ENCODE data around the gene TMIGD1. TPM values are rescaled to one million over a fixed set of nuclear protein-coding genes. Genes with fewer than 3 reads are reported as not detected.

TMIGD1 gene
- total and polyA plus RNA-seq, 2 of the 13 experiments (the other 11 are each of a cell fraction or from before 2014, with no cell fraction given) = not detected

- TF ChIP-seq SRSF9 (IDR thresholded peaks at IDR 0.05; ENCODE audit: borderline replicate concordance, insufficient read depth, low read depth, low read length, poor library complexity, severe bottlenecking) (no peak), ZNF446 (CRISPR knock-in tag; IDR thresholded peaks at IDR 0.05) (no peak), TP53 (CRISPR knock-in tag; conservative IDR thresholded peaks at IDR 0.05) (no peak), TOE1 (CRISPR knock-in tag; IDR thresholded peaks at IDR 0.05) (no peak), THAP9 (CRISPR knock-in tag; IDR thresholded peaks at IDR 0.05; ENCODE audit: borderline replicate concordance) (no peak), STAG1 (CRISPR knock-in tag; IDR thresholded peaks at IDR 0.05) (peak; percentile 36; the same call in 1 of the 2 replicates), ZNF10 (CRISPR knock-in tag; IDR thresholded peaks at IDR 0.05; ENCODE audit: borderline replicate concordance, low read depth) (no peak), RFX5 (IDR thresholded peaks at IDR 0.05; ENCODE audit: low read depth, low read length) (no peak), IRF2 (CRISPR knock-in tag; IDR thresholded peaks at IDR 0.05) (peak; percentile 82; the same call in 1 of the 2 replicates), HNF1B (CRISPR knock-in tag; IDR thresholded peaks at IDR 0.05) (peak; percentile 92), POLR2G (IDR thresholded peaks at IDR 0.05; ENCODE audit: low read depth, low read length) (peak; percentile 72; the same call in 1 of the 2 replicates), HDAC2 (CRISPR knock-in tag; IDR thresholded peaks at IDR 0.05) (peak; percentile 82), FOXP1 (IDR thresholded peaks at IDR 0.05) (no peak), FOXP1 (CRISPR knock-in tag; IDR thresholded peaks at IDR 0.05) (0 out of 2 replicates have a peak, but pooled peaks have one; percentile 13), ZNF720 (CRISPR knock-in tag; IDR thresholded peaks at IDR 0.05) (no peak), ZNF790 (CRISPR knock-in tag; IDR thresholded peaks at IDR 0.05; ENCODE audit: borderline replicate concordance) (no peak), ASH2L (IDR thresholded peaks at IDR 0.05; ENCODE audit: insufficient read length, low read depth, low read length) (no peak), ZFP41 (CRISPR knock-in tag; IDR thresholded peaks at IDR 0.05; ENCODE audit: borderline replicate concordance) (no peak), ATF7-NPFF (CRISPR knock-in tag; IDR thresholded peaks at IDR 0.05; ENCODE audit: low read depth) (no peak), ZNF629 (CRISPR knock-in tag; conservative IDR thresholded peaks at IDR 0.05) (peak; percentile 27; the same call in 1 of the 2 replicates), ZFP90 (CRISPR knock-in tag; IDR thresholded peaks at IDR 0.05; ENCODE audit: borderline replicate concordance) (no peak), JARID2 (CRISPR knock-in tag; IDR thresholded peaks at IDR 0.05; ENCODE audit: insufficient replicate concordance) (no peak), MBNL3 (CRISPR knock-in tag; conservative IDR thresholded peaks at IDR 0.05) (no peak), FOXA3 (CRISPR knock-in tag; IDR thresholded peaks at IDR 0.05) (peak; percentile 54; the same call in 1 of the 2 replicates), ZFP36L1 (CRISPR knock-in tag; IDR thresholded peaks at IDR 0.05) (no peak), BRD4 (CRISPR knock-in tag; IDR thresholded peaks at IDR 0.05) (no peak), EEA1 (CRISPR knock-in tag; IDR thresholded peaks at IDR 0.05; ENCODE audit: borderline replicate concordance) (no peak), GABPB1 (CRISPR knock-in tag; IDR thresholded peaks at IDR 0.05) (peak; percentile 32; the same call in 1 of the 2 replicates)
Observed at GRCh38 chr17:30337393-30337999, 3.6 kb upstream of the TMIGD1 start (continued).
